SK-N-SH (cell line): Measurements from ENCODE around the gene EEF2. TPM values are rescaled to one million over a fixed set of nuclear protein-coding genes. Genes with fewer than 3 reads are reported as not detected.

ENCODE experiments used
- CTCF ChIA-PET: fragments of 300-600, 350-600 bp; formaldehyde crosslinking; extraction: SDS; loops from one replicate; lab custom pipeline; 2021; lab: Yijun Ruan, JAX
- POLR2A ChIA-PET: fragments of 350-600 bp; sonication (Branson Sonifier 250); formaldehyde crosslinking; extraction: SDS; loops from one replicate; lab custom pipeline; 2020; ENCODE audit warnings: antibody characterized with exemption, inconsistent platforms; lab: Yijun Ruan, JAX
- DNase-seq: peaks from one replicate; pipeline ENCODE4 v3.0.0; 2012
- H2AFZ ChIP-seq: fragments of 200-600 bp; sonication (generic); 2 replicates; pipeline ENCODE4 v1.8.1; 2016; ENCODE audit warnings: antibody characterized with exemption, mild to moderate bottlenecking, low read depth
- H3F3A ChIP-seq: fragments of 200-600 bp; sonication (generic); replicated peaks from 2 replicates; pipeline ENCODE3; 2016; ENCODE audit warnings: antibody characterized with exemption, mild to moderate bottlenecking; ENCODE audit not compliant: insufficient read depth
- H3K27ac ChIP-seq, 2 experiments: fragments of 200-500 bp in 1 of 2; fragments of 200-600 bp in 1 of 2; sonication (Bioruptor generic) in 1 of 2; sonication (generic), shearing (Covaris generic) in 1 of 2; 2 replicates each; pipeline versions ENCODE4 v1.5.1 to v1.6.1; 2014 to 2016; ENCODE audit warnings: low read depth in 2 of 2, inconsistent platforms in 1 of 2, low read length in 1 of 2, mild to moderate bottlenecking in 1 of 2, mixed read lengths in 1 of 2
- H3K27me3 ChIP-seq: fragments of 200-600 bp; sonication (generic), shearing (Covaris generic); 2 replicates; pipeline ENCODE4 v1.6.1; 2016; ENCODE audit warnings: mixed run types; ENCODE audit not compliant: insufficient read depth
- H3K36me3 ChIP-seq, 2 experiments: fragments of 200-500 bp in 1 of 2; fragments of 200-600 bp in 1 of 2; sonication (Bioruptor generic) in 1 of 2; sonication (generic) in 1 of 2; replicated peaks in 1 of 2; 2 replicates each; pipeline versions ENCODE3 to v1.5.1; 2014 to 2016; ENCODE audit warnings: low read length in 1 of 2, mild to moderate bottlenecking in 1 of 2; ENCODE audit not compliant: insufficient read depth in 2 of 2, control insufficient read depth in 1 of 2
- H3K4me1 ChIP-seq, 2 experiments: fragments of 200-500 bp in 1 of 2; fragments of 200-600 bp in 1 of 2; sonication (Bioruptor generic) in 1 of 2; sonication (generic), shearing (Covaris generic) in 1 of 2; 2 replicates each; pipeline versions ENCODE4 v1.5.1 to v1.6.1; 2014 to 2016; ENCODE audit warnings: low read depth in 1 of 2, low read length in 1 of 2, mixed run types in 1 of 2; ENCODE audit not compliant: insufficient read depth in 2 of 2, control insufficient read depth in 1 of 2
- H3K4me2 ChIP-seq: fragments of 200-600 bp; sonication (generic), shearing (Covaris generic); 2 replicates; pipeline ENCODE4 v1.6.1; 2017; ENCODE audit warnings: mixed run types
- H3K4me3 ChIP-seq, 2 experiments: fragments of 200-500 bp in 1 of 2; fragments of 200-600 bp in 1 of 2; sonication (Bioruptor generic) in 1 of 2; sonication (generic), shearing (Covaris generic) in 1 of 2; 2 replicates each; pipeline versions ENCODE4 v1.5.1 to v1.8.1; 2014 to 2016; ENCODE audit warnings: low read depth in 2 of 2, inconsistent platforms in 1 of 2, low read length in 1 of 2, mild to moderate bottlenecking in 1 of 2, mixed read lengths in 1 of 2, moderate library complexity in 1 of 2
- H3K79me2 ChIP-seq: fragments of 200-600 bp; sonication (generic); 2 replicates; pipeline ENCODE4 v1.8.1; 2017; ENCODE audit warnings: mild to moderate bottlenecking; ENCODE audit not compliant: insufficient read depth
- H3K9ac ChIP-seq: fragments of 200-600 bp; sonication (generic); 2 replicates; pipeline ENCODE4 v1.6.1; 2017; ENCODE audit warnings: mixed run types
- H3K9me2 ChIP-seq: fragments of 200-600 bp; sonication (generic); 2 replicates; pipeline ENCODE4 v1.6.1; 2017; ENCODE audit warnings: mixed run types
- H3K9me3 ChIP-seq: fragments of 200-600 bp; sonication (generic); 2 replicates; pipeline ENCODE4 v1.6.1; 2017; ENCODE audit warnings: mixed run types, mild to moderate bottlenecking, moderate library complexity
- H4K20me1 ChIP-seq: fragments of 200-600 bp; sonication (generic); 2 replicates; pipeline ENCODE4 v1.6.1; 2017; ENCODE audit warnings: mild to moderate bottlenecking, mixed run types; ENCODE audit not compliant: insufficient read depth
- FOXJ3 ChIP-seq: sonication (generic); formaldehyde crosslinking; IDR thresholded peaks from 2 replicates; pipeline ENCODE4 v1.5.1; 2020; ENCODE audit warnings: mild to moderate bottlenecking, missing genetic modification reagents
- NFIC ChIP-seq: IDR thresholded peaks from 2 replicates; pipeline ENCODE4 v1.4.0; 2012; ENCODE audit warnings: borderline replicate concordance
- TEAD4 ChIP-seq: IDR thresholded peaks from 2 replicates; pipeline ENCODE4 v1.4.0; 2012; ENCODE audit warnings: mild to moderate bottlenecking, borderline replicate concordance; ENCODE audit not compliant: insufficient read depth
- WGBS: methylation state at CpG from one replicate; pipeline ENCODE4 v1.1.6; 2017; ENCODE audit warnings: low lambda C conversion rate; 5-methylcytosine and 5-hydroxymethylcytosine counted together
- polyA plus RNA-seq, 3 experiments: library from polyadenylated mRNA; depleted of rRNA; stranded (reverse); fragments of >200 nt; gene quantifications; 2 replicates each; pipeline ENCODE4 v1.2.3, GENCODE V29; 2012
- small RNA-seq, 7 experiments: library from RNA; depleted of rRNA; stranded (forward); fragments of <200 nt; gene quantifications; one replicate each; pipeline ENCODE3, GENCODE V24; 2012
- TF ChIP-seq, protein P1 (sequence below): IDR thresholded peaks from 2 replicates; pipeline ENCODE4 v1.4.0; 2012; ENCODE audit warnings: low read depth, borderline replicate concordance

EEF2 gene
- polyA plus RNA-seq, 1 of the 3 experiments (the other 2 are of a cell fraction) = 1,553 TPM

DNA sequence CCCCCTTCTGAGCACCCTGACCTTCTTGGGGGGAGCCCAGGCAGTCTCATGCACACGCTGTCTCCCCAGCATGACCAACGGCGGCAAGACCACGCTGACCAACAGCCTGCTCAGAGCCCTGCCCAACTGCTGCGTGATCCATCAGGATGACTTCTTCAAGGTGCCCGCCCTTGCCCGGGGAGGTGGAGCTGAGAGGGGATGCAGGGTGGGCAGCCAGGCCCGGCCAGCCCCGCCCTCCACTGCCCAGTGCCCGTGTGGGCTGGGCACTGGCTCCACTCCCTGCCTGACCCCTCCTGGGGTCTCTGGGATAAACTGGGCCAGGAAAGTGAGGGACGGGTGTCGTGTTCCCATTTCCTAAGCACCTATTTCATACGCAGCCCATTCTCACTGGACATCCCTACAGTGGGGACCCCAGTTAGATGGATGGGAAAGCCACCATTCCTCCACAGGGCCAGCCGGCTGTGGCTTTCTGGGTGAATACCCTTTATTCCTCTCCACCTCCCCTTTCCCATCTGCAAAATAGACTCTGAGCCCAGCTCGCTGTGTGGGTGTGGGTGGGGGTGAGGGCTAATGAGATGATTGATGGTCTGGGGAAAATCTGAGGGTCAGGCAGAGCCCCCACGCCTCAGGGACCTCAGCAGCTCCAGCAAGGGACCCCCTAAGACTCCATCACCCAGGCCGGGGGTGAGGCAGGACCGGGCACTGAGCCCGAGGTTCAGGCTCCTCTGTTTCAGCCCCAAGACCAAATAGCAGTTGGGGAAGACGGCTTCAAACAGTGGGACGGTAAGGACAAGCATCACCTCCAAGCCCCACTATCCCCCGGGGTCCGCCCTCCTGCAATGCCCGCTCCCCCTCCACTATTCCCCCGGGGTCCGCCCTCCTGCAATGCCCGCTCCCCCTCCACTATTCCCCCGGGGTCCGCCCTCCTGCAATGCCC lies 48.5 kb downstream of the EEF2 start:
- POLR2A ChIA-PET = no interaction called here
- H3K4me1 ChIP-seq = no peaks in the 10 kb centered on the region
- CTCF ChIA-PET = no interaction called here

DNA sequence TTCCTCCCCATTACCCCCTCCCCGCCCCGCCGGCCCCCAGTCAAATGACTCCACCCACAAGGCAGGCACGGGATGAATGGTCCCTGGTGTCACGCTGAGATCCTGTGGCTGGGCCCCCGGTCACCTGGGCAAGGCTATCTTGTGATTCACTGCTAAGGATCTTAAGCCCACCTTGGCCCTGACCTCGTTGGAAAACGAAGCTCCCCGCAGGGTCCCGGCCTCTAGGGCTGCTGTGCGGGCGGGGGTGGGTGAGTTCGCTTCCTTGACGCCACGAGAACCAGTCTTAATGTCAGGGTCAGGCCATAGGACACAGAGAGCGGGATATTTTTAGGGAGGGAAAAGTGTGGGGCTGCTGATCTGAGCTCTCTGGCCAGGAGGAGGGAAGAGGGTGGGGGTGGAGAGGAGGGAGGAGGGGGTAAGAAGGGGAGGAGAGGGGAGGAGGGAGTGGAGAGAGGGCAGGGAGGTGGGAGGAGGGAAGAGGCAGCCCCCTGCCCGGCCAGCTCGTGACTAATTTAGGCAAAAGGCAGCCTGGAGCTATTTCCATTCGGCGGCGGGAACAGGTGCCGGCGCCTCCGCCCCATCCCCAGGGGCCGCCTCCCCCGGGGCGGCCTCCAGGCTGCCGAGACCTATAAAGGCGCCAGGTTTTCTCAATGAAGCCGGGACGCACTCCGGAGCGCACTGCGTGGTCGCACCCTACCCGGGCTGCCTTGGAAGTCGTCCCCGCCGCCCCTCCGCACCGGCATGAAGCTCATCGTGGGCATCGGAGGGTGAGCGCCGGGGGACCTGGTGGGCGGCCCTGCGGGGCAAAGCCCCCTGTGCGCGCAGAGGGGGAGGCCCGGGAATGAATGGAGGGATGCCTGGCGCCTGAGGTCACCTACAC lies 52.1 kb downstream of the EEF2 start, which contains the start of gene NMRK2:
TSS of gene NMRK2 (plus strand) at position 139 of the 880 bp plus-strand sequence. CDS start at position 742, 603 bp downstream.
- Histone ChIP-seq H3K4me1 (no peaks in the 10 kb centered on the region), H3K79me2 (no peaks in the 10 kb centered on the region), H4K20me1 (no peaks in the 10 kb centered on the region), H3K9me3 (no peaks in the 10 kb centered on the region)
- WGBS = 12% methylated on average over 24 of the region's 51 CpGs
- CTCF ChIA-PET = interaction anchor here (0.6 to 1.1 kb wide), 3 partner anchors 35 to 72 kb away, joined by 3 to 4 read pairs (median 3); no protein-coding TSS in a partner anchor
- TF ChIP-seq, protein P1, sequence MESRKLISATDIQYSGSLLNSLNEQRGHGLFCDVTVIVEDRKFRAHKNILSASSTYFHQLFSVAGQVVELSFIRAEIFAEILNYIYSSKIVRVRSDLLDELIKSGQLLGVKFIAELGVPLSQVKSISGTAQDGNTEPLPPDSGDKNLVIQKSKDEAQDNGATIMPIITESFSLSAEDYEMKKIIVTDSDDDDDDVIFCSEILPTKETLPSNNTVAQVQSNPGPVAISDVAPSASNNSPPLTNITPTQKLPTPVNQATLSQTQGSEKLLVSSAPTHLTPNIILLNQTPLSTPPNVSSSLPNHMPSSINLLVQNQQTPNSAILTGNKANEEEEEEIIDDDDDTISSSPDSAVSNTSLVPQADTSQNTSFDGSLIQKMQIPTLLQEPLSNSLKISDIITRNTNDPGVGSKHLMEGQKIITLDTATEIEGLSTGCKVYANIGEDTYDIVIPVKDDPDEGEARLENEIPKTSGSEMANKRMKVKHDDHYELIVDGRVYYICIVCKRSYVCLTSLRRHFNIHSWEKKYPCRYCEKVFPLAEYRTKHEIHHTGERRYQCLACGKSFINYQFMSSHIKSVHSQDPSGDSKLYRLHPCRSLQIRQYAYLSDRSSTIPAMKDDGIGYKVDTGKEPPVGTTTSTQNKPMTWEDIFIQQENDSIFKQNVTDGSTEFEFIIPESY = no peak
- TF ChIP-seq, all 33 proteins: peak for 0
- H3K9me2 ChIP-seq = no peaks in the 10 kb centered on the region
- peak; percentile 65 for DNase-seq
- H3K27me3 ChIP-seq = peaks cover 22% of the 10 kb centered on the region
- POLR2A ChIA-PET = interaction anchor here (1.2 kb wide), 1 partner anchor 52 kb away, joined by 3 read pairs; the partner anchor contains the start of gene EEF2
- no peaks in the 10 kb centered on the region for H3K36me3 ChIP-seq
- no peak within 1 kb of the TSS for H3K4me2 ChIP-seq
- H3K9ac ChIP-seq = no peak within 1 kb of the TSS
- H2AFZ ChIP-seq = no peak within 1 kb of the TSS
- no peaks in the 10 kb centered on the region for H3F3A ChIP-seq
- no peak within 1 kb of the TSS for H3K4me3 ChIP-seq
- no peak within 1 kb of the TSS for H3K27ac ChIP-seq

More for the DNA sequence above, 48.5 kb downstream of the EEF2 start:
- no peaks in the 10 kb centered on the region for H4K20me1 ChIP-seq
- H3K4me3 ChIP-seq = no peak overlapping the region
- H3K27ac ChIP-seq = no peak overlapping the region
- H3K9me2 ChIP-seq = no peaks in the 10 kb centered on the region
- no peaks in the 10 kb centered on the region for H3K36me3 ChIP-seq
- H2AFZ ChIP-seq = no peak overlapping the region
- no peak overlapping the region for H3K9ac ChIP-seq
- H3K4me2 ChIP-seq = no peak overlapping the region
- DNase-seq = peak; percentile 51
- WGBS = 23% methylated on average over 15 of the region's 29 CpGs
- peaks cover 22% of the 10 kb centered on the region for H3K27me3 ChIP-seq
- no peaks in the 10 kb centered on the region for H3F3A ChIP-seq
- no peaks in the 10 kb centered on the region for H3K9me3 ChIP-seq
- no peaks in the 10 kb centered on the region for H3K79me2 ChIP-seq
- no peak for TF ChIP-seq FOXJ3 (CRISPR knock-in tag)
- no peak for TF ChIP-seq TEAD4

DNA sequence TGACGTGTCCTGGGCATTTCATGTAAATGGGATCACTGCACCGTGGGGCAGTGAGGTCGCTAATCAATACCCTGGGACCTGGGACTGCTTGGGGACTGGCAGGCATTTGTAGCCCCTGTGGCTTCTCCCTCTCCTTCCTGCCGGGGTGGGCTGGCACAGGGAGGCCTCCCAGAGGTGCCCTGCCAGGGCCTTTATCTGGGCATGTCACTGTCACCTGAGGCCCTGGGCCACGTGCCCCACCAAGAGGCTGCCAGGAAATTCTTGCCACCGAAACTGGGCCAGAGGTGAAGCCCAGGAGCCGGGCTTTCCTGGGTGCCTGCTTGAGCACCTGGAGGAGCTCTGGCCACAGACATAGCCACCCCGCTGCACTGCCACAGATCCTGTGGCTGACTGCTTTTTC lies 54.2 kb downstream of the EEF2 start:
- Histone ChIP-seq H2AFZ (no peak overlapping the region), H3K79me2 (no peaks in the 10 kb centered on the region), H3K27ac (no peak overlapping the region), H3K4me1 (no peaks in the 10 kb centered on the region), H4K20me1 (no peaks in the 10 kb centered on the region), H3K4me2 (no peak overlapping the region), H3K4me3 (no peak overlapping the region), H3K27me3 (peaks cover 22% of the 10 kb centered on the region; the same call in 1 of the 2 replicates), H3K36me3 (no peaks in the 10 kb centered on the region), H3F3A (no peaks in the 10 kb centered on the region), H3K9ac (no peak overlapping the region), H3K9me2 (no peaks in the 10 kb centered on the region), H3K9me3 (no peaks in the 10 kb centered on the region)
- TF ChIP-seq NFIC = no peak
- DNase-seq = peak; percentile 18
- 77% methylated on average over 6 of the region's 8 CpGs for WGBS
- ChIA-PET CTCF (no interaction called here), POLR2A (no interaction called here)

Small RNAs within 50 kb of the gene (small RNA-seq; reads per million reads assigned to genes)
- 7.9 to 97.2 (median 24.3) reads per million in 7 experiments for gene SNORD37

Other genes starting within 250 kb of the EEF2 start
- 10.6 and 13.0 TPM in 2 replicates for gene APBA3, start 223.8 kb downstream of the EEF2 start, polyA plus RNA-seq (2012; rRNA removed)
- gene MRPL54, start 222.8 kb downstream of the EEF2 start, polyA plus RNA-seq (2012; rRNA removed) = 103 and 125 TPM in 2 replicates
- gene RAX2, start 213.2 kb downstream of the EEF2 start, polyA plus RNA-seq (2012; rRNA removed) = not detected in 2 replicates
- gene MATK, start 199.1 kb downstream of the EEF2 start, polyA plus RNA-seq (2012; rRNA removed) = not detected in 2 replicates
- gene ZFR2, start 116.4 kb downstream of the EEF2 start, polyA plus RNA-seq (2012; rRNA removed) = 0.18 and 0.44 TPM in 2 replicates
- gene ATCAY, start 104.8 kb downstream of the EEF2 start, polyA plus RNA-seq (2012; rRNA removed) = 0.84 and 1.2 TPM in 2 replicates
- not detected in 2 replicates for gene NMRK2, start 52.4 kb downstream of the EEF2 start, polyA plus RNA-seq (2012; rRNA removed)
- gene DAPK3, start 14.4 kb downstream of the EEF2 start, polyA plus RNA-seq (2012; rRNA removed) = 118 and 142 TPM in 2 replicates
- 7.7 and 14.1 TPM in 2 replicates for gene PIAS4, start 22.3 kb upstream of the EEF2 start, polyA plus RNA-seq (2012; rRNA removed)
- 5.6 and 7.4 TPM in 2 replicates for gene ZBTB7A, start 81.4 kb upstream of the EEF2 start, polyA plus RNA-seq (2012; rRNA removed)
- 67.2 and 114 TPM in 2 replicates for gene MAP2K2, start 138.7 kb upstream of the EEF2 start, polyA plus RNA-seq (2012; rRNA removed)
- gene CREB3L3, start 168.2 kb upstream of the EEF2 start, polyA plus RNA-seq (2012; rRNA removed) = 0.05 TPM in 1 of 2 replicates, not detected in the other
- gene SIRT6, start 197.1 kb upstream of the EEF2 start, polyA plus RNA-seq (2012; rRNA removed) = 37.2 and 41.0 TPM in 2 replicates
- 0.87 and 1.1 TPM in 2 replicates for gene ANKRD24, start 197.2 kb upstream of the EEF2 start, polyA plus RNA-seq (2012; rRNA removed)
- 3.6 and 3.7 TPM in 2 replicates for gene EBI3, start 244.1 kb upstream of the EEF2 start, polyA plus RNA-seq (2012; rRNA removed)